ENCODE measurements around the gene ACOT2.
"Not testable (repeated sequence)": the region's sequence is repeated elsewhere in the genome, so short reads cannot be mapped to it uniquely, and the experiment has no call there.

GRCh38 chr14:73558238-73558637 lies 10.8 kb upstream of the ACOT2 start:
- not testable (repeated sequence) for TF ChIP-seq CTCF, POLR2A (IDR thresholded peaks at IDR 0.05)

Measured in adrenal gland (tissue), 5 donors.